Endometrium (tissue), 2 donors: ENCODE measurements around the gene ACER3.
A peak's percentile ranks its signal among the peaks of the same experiment; 100 is the strongest.
"Not testable (repeated sequence)": the region's sequence is repeated elsewhere in the genome, so short reads cannot be mapped to it uniquely, and the experiment has no call there.

Source experiments
- FAIRE-seq: peaks from 2 replicates; lab custom pipeline; 2012; peaks lifted over from hg19 to GRCh38; lab: Jason Lieb, UNC
- donor health status: control.
- donor health status: control.

The ACER3 gene

DNA sequence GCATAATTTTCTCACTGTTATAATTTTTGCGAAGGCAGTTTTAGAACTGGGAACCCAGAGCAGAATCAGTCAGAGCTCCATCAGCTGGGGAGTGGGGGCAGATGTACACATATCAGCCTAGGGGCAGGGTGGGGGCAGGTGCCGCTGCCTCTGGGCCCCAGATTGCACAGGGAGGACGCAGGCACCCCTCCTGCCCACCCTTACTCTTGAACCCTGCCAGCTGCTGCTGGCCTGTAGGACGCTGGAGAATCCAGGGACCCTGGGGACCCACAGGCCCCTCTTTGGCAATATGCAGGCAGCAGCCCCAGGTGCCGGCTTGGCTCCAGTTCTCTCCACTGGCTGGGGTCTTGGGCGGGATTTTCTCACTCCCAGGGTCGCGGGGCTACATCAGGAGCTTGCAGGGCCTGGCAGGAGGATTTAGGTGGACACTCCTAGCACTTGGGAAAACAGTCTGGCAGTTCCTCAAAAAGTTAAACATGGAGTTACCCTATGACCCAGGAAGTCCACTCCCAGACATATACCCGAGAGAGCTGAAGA is 197.3 kb downstream of the ACER3 start:
- no peak for FAIRE-seq

DNA sequence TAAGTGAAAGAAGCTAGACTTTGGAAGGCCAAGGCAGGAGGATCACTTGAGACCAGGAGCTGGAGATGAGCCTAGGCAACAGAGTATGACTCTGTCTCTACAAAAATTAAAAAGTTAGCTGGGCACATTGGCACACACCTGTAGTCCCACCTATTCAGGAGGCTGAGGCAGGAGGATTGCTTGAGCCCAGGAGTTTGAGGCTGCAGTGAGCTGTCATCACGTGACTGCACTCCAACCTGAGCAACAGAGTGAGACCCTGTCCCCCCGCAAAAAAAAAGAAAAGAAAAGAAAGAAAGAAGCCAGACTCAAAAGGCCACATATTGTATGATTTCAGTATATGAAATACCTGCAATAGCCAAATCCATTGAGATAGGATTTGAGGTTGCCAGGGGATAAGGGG is 198.2 kb downstream of the ACER3 start:
- FAIRE-seq: no peak

- no peak for FAIRE-seq
Observed at GRCh38 chr11:77059806-77060205, 199.1 kb downstream of the ACER3 start.

GRCh38 chr11:77060234-77060633 is 199.5 kb downstream of the ACER3 start:
- FAIRE-seq: no peak

DNA sequence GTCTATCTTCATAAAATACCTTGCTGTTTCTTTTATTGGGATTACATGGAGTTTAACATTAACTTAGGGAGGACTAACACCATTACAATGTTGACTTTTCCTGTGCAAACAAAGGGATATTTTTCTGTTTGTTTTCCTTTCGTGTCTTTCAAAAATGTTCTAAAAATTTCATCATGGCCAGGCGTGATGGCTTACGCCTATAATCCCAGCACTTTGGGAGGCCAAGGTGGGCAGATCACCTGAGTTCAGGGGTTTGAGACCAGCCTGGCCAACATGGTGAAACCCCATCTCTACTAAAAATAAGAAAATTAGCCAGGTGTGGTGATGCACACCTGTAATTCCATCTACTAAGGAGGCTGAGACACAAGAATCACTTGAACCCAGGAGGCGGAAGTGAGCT is 200.5 kb downstream of the ACER3 start:
- not testable (repeated sequence) for FAIRE-seq

DNA sequence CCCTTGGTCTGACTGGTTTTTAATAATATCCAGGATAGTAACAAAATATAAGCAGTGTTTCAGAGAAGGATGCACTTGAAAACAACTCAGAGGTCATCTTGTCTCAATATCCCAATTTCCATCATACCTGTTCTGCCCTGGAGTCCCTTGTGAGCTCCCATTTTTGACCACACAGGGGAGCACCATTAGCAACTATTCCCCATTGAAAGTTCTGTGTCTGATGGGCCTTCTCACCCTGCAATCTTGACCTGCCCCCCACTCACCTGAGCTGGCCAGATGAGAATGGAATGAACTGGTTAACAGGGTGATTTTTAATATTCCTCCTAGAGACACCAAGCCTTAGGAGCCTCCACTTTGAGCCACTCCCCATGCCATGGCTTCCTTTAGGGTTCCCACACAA is 202.2 kb downstream of the ACER3 start:
- no peak for FAIRE-seq

DNA sequence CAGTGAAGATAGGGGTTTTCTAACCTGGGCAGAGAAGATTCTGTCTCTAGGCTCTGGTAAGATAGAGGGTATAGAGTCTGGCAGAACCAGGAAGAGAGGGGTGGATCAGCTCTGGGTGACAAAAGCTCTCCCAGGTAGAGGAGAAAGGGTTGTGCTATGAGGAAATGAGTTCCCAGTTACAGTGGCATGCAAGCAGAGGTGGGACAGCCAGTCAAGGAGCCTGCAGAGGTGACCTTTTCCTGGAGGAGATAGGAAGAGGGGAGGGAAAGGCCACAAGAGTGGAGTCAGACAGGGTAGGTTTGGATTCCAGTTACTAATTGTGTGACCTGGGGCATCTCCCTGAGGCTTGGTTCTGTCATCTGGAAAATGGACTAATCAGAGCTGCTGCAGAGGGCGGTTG is 202.7 kb downstream of the ACER3 start:
- no peak for FAIRE-seq

DNA sequence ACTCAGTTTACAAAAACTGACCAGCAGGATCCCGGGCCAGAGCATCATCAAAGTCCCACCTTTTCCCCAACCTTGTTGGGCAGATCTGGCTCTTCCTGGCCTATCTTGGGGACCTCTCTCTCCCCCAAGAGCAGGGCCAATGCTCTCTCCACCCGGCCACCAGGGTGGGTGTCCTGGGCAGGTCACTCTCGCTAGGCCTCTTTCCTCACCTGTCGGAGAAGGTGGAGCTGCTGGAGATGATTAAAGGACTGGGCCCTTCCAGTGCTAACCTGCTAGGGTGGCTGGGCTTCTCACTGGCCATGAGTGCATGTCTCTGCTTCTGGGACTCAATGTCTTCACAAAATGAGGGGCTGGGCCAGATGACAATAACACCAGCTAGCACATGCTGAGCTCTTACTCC is 203.1 kb downstream of the ACER3 start:
- no peak for FAIRE-seq

DNA sequence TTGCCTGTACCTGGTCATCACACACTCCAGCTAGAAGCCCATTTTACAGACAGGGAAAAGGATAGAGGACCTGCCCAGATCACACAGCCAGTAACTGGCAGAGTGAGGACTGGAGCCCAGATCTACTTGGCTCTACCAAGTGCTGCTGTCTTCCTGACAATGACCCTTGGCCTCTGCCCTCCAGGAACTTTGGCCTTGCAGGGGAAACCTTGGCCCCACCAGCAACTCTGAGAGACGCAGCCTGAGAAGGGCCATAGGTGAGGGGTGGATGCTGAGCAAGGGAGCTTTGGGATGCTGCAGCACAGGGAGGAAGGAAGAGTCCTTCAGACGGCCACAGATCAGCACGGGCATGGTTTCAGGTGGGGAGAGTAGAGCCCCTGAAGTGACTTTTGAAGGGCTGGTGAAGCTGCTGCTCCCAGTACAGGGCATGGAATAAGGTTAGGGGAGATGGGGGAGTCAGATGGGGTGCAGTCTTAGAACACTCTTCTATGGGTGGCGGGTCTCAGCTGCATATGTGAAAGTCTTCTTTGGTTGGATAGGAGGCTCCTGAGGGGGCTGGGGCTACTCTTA is 204.0 kb downstream of the ACER3 start:
- no peak for FAIRE-seq

- FAIRE-seq: no peak
Observed at GRCh38 chr11:77065878-77066228, 205.1 kb downstream of the ACER3 start.

DNA sequence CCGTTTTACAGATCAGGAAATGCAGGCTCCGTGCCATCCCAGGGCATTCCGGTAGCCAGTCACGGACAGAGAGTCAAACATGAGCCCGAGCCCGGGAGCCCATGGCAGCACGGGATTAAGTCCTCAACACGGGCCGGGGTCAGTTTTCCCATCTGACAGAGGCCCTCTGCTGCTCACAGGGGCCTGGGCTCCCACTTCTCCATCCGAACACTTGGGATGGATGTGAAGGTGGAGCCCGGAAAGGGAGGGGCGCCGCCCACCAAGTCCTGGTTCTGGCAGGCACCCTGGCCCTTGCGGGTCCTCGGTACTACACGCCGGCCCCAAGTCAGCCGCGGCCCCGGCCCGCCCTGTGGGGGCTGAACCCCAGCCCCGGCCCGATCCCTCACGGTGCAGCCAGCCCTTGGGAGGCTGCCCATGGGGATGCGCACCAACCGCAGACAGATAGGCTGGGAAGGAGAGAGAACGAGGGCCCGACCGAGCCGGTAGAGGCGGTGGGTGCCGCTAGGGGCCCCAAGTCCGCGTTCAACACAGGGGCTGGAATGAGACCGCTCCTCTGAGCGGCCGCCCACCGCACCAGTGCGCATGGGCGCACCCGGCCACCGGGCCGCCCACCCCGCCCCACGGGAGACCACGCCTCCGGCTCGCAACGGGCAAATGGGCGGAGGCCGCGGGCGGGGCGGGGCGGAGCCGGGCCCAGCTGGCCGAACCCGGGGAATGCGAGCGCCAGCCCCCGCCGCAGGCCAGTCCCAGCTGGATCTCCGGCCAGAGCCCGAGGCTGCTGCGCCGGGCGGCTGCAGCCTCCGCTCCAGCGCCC is 205.7 kb downstream of the ACER3 start, which contains the start of gene CAPN5:
Gene CAPN5 (plus strand): TSS at position 743 of the 814 bp plus-strand sequence. CDS start 17,916 bp downstream, outside the sequence.
- FAIRE-seq: no peak

GRCh38 chr11:77067861-77068443 is 207.2 kb downstream of the ACER3 start:
- no peak for FAIRE-seq

DNA sequence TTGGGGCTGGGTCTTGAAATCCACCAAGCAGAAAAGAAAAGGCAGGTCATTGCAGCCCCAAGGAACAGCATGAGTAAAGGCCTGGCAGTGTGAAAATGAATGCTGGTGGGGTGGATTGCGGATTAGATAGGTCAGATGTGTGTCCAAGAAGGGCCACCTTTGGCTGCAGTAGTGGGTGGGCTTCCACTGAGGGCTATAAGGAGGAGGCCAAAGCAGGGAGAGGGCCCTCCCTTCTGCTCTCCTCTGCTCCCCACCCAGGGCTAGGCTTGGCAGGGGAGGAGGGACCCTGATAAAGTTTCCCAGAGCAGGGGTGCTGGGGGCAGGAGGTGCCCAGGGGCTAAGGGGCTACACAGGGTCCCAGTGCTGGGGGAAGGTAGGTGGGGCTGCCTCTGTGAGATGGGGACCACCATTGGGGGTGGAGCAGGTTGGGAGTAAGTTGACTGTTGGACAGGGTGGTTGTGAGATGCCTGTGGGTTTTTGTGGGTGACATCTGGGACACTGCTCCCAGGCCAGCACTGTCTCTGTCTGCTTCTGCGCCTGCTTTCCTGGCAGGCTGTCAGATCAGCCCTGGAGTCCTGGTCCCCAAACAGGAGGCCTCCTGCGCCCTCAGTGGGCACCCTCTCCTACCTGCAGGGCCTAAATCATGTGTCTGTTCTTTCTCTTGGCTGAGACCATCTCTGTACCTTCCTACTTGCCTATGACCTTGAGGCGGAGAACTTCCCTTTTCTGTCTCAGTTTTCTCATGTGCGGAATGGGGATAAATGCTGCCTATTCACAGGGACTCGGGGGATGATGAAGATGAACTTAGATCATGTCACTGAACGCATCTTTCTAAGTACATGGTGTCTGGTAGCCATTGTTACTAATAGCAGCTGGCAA is 208.0 kb downstream of the ACER3 start:
- FAIRE-seq: no peak

GRCh38 chr11:77069336-77069968 is 208.7 kb downstream of the ACER3 start:
- FAIRE-seq: no peak

- no peak for FAIRE-seq
Observed at GRCh38 chr11:77069969-77070582, 209.4 kb downstream of the ACER3 start.

GRCh38 chr11:77071077-77071476 is 210.4 kb downstream of the ACER3 start:
- FAIRE-seq: no peak

- FAIRE-seq: no peak
Observed at GRCh38 chr11:77071671-77072605, 211.2 kb downstream of the ACER3 start.

- no peak for FAIRE-seq
Observed at GRCh38 chr11:77072851-77073327, 212.2 kb downstream of the ACER3 start.

DNA sequence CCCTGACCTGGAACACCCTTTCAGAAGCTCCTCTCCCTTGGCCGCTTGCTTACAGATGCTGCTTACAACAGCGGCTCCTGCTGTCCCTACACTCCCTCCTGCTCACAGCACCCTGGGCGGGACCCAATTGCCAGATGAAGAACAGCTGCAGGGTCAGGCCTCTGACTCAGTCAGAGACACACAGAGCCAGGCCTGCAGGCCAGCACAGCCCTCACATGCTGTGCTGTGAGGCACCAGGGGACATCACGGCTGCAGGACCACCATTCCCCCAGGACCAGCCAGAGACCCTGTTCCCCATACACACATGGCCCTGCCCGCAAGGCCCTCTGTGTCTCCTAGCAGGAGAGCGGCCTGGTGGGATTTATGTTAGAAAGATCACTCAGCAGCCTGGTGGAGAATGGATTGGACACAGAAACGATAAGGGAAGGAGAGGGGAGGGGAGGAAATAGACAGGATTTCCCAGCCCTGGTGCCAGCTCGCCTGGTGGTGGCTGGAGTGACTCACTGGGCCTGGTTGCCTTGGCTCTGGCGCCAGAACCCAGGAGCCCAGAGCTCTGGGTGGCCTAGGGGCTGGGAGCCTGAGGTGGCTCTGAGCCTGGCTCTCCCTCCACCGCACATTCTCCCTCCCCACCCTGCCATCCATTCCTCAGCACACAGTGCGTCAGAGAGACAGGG is 212.7 kb downstream of the ACER3 start:
- FAIRE-seq: peak; percentile 76
